NT2/D1 (cell line): ENCODE measurements around the gene AKAP13.

Experiments
- SUZ12 ChIP-seq: IDR thresholded peaks from 2 replicates; pipeline ENCODE4 v1.6.1; 2011; ENCODE audit not compliant: insufficient read length, insufficient read depth; ENCODE audit errors: extremely low read depth
- YY1 ChIP-seq: IDR thresholded peaks from 2 replicates; pipeline ENCODE4 v1.6.1; 2011; ENCODE audit not compliant: insufficient read length, insufficient read depth
- ZNF274 ChIP-seq: IDR thresholded peaks from 2 replicates; pipeline ENCODE4 v1.6.1; 2011; ENCODE audit warnings: mild to moderate bottlenecking, low read depth, low read length

GRCh38 chr15:85652457-85652856 lies 272.1 kb downstream of the AKAP13 start:
- TF ChIP-seq YY1 (no peak), ZNF274 (no peak), SUZ12 (no peak)
